Natural killer cell (primary cell): ENCODE measurements around the gene CSF2RB. TPM values are rescaled to one million over a fixed set of nuclear protein-coding genes. Genes with fewer than 3 reads are reported as not detected.

Experiments
- ATAC-seq, 3 donors: fragments of 150-1000 bp in 2 of 3; fragments of 200-7000 bp in 1 of 3; cut with Tn5 transposase; 1 replicate in 1 of 3; 2 replicates in 2 of 3; pipeline ENCODE4 v1.10.0; 2021; ENCODE audit warnings: mild to moderate bottlenecking in 2 of 3, moderate library complexity in 2 of 3
- DNase-seq, 2 donors: peaks; one replicate each; pipeline versions ENCODE4 v3.0.0 to v3.0.0-alpha.2; 2013 to 2021; ENCODE audit warnings: mixed read lengths in 1 of 2
- H3K27ac ChIP-seq: one replicate; pipeline ENCODE4 v1.5.1; 2013; ENCODE audit warnings: mild to moderate bottlenecking, low read length
- H3K27me3 ChIP-seq: one replicate; pipeline ENCODE4 v1.6.1; 2013; ENCODE audit warnings: low read length; ENCODE audit not compliant: control insufficient read depth, insufficient read depth
- H3K36me3 ChIP-seq: one replicate; pipeline ENCODE4 v1.6.1; 2013; ENCODE audit warnings: low read length; ENCODE audit not compliant: control insufficient read depth, insufficient read depth
- H3K4me1 ChIP-seq: one replicate; pipeline ENCODE4 v1.6.1; 2013; ENCODE audit warnings: low read length; ENCODE audit not compliant: control insufficient read depth, insufficient read depth
- H3K4me3 ChIP-seq: one replicate; pipeline ENCODE4 v1.5.1; 2013; ENCODE audit warnings: low read length
- H3K9me3 ChIP-seq: one replicate; pipeline ENCODE4 v1.6.1; 2013; ENCODE audit warnings: low read length; ENCODE audit not compliant: control insufficient read depth, insufficient read depth
- H3K27ac Mint-ChIP-seq, 2 donors: one replicate each; pipeline ENCODE4 v1.8.0; 2022; ENCODE audit warnings: mild to moderate bottlenecking in 2 of 2, mixed read lengths in 2 of 2, moderate library complexity in 1 of 2
- H3K27me3 Mint-ChIP-seq, 2 donors: one replicate each; pipeline ENCODE4 v1.8.0; 2022; ENCODE audit warnings: low read depth in 2 of 2, mixed read lengths in 2 of 2
- H3K36me3 Mint-ChIP-seq: one replicate; pipeline ENCODE4 v1.8.0; 2022; ENCODE audit warnings: mixed read lengths
- H3K4me1 Mint-ChIP-seq, 2 donors: one replicate each; pipeline ENCODE4 v1.8.0; 2022; ENCODE audit warnings: mixed read lengths in 2 of 2
- H3K4me3 Mint-ChIP-seq: one replicate; pipeline ENCODE4 v1.8.0; 2022; ENCODE audit warnings: mild to moderate bottlenecking, moderate library complexity, mixed read lengths
- H3K9me3 Mint-ChIP-seq, 2 donors: one replicate each; pipeline ENCODE4 v1.8.0; 2022; ENCODE audit warnings: mixed read lengths in 2 of 2
- WGBS: methylation state at CpG from one replicate; pipeline ENCODE4 v1.1.7; 2013; ENCODE audit warnings: missing lambda C conversion rate; ENCODE audit not compliant: insufficient coverage; 5-methylcytosine and 5-hydroxymethylcytosine counted together
- intact Hi-C: fragments of 100-400 bp; cut with micrococcal nuclease; formaldehyde crosslinking; loops from one replicate; pipeline ENCODE4 v1.14.2; 2022
- total RNA-seq, 4 donors: library from RNA; stranded (reverse); fragments of 120-200 nt in 1 of 4; gene quantifications; one replicate each; pipeline versions ENCODE4 v1.2.3 to v1.2.4, GENCODE V29; 2013 to 2022
- TF ChIP-seq, protein P1 (sequence below): fragments of 200-600 bp; IDR thresholded peaks from one replicate; pipeline ENCODE4 v1.8.0; 2022; ENCODE audit warnings: antibody characterized with exemption

Gene CSF2RB
- total RNA-seq, 3 donors from 2014 or later (not counting 1 experiment from before 2014, with no cell fraction given) = 3.8 to 274 (median 8.2) TPM

DNA sequence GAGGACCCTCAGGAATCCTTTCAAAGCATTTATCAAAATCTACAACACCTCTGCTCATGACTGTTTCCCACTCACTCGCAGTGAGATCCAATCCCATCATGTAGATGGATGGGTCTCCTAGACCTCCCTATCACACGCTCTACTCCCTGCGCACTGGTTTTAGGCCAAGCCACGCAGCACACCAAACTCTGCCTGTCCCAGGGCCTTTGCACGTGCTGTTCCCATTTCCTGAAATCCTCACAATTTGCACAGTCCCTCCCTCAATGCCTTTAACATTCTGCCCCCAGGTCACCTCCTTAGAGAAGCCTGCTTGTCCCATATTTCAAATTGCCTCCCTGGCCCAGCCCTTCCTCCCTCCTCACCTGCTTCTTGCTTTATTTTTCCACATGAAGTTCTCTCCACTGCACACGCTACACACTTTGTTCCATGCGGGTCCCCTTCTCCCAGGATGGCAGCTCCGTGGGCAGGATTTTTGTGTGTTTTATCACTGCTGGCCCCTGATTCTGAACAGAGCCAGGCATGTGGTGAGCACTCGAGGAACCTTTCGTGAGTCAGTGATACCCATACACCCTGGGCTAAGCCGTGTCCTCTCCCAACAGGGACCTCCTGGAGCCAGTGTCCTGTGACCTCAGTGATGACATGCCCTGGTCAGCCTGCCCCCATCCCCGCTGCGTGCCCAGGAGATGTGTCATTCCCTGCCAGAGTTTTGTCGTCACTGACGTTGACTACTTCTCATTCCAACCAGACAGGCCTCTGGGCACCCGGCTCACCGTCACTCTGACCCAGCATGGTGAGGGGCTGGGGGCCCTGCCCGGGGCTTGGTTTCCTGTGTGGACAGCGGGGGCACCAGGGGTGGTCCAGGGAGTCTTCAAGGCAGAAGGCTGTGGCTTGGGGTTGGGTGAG is 12.2 kb downstream of the CSF2RB start:
- Histone ChIP-seq H3K27ac (no peak overlapping the region), H3K9me3 (no peaks in the 10 kb centered on the region), H3K4me3 (no peak overlapping the region), H3K27me3 (no peaks in the 10 kb centered on the region), H3K4me1 (peaks cover 7% of the 10 kb centered on the region), H3K36me3 (no peaks in the 10 kb centered on the region)
- WGBS = 72% methylated on average over 19 of the region's 19 CpGs
- TF ChIP-seq, protein P1, sequence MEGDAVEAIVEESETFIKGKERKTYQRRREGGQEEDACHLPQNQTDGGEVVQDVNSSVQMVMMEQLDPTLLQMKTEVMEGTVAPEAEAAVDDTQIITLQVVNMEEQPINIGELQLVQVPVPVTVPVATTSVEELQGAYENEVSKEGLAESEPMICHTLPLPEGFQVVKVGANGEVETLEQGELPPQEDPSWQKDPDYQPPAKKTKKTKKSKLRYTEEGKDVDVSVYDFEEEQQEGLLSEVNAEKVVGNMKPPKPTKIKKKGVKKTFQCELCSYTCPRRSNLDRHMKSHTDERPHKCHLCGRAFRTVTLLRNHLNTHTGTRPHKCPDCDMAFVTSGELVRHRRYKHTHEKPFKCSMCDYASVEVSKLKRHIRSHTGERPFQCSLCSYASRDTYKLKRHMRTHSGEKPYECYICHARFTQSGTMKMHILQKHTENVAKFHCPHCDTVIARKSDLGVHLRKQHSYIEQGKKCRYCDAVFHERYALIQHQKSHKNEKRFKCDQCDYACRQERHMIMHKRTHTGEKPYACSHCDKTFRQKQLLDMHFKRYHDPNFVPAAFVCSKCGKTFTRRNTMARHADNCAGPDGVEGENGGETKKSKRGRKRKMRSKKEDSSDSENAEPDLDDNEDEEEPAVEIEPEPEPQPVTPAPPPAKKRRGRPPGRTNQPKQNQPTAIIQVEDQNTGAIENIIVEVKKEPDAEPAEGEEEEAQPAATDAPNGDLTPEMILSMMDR = no peak
- DNase-seq (no peak), ATAC-seq (no peak)
- no peaks in the 10 kb centered on the region for H3K4me1 Mint-ChIP-seq
- H3K27ac Mint-ChIP-seq = no peak overlapping the region
- no peaks in the 10 kb centered on the region for H3K36me3 Mint-ChIP-seq
- no peak overlapping the region for H3K4me3 Mint-ChIP-seq
- H3K9me3 Mint-ChIP-seq = no peaks in the 10 kb centered on the region
- intact Hi-C loops = no loop called here
- H3K27me3 Mint-ChIP-seq = peaks cover 0 to 12% of the 10 kb centered on the region in 2 donors

DNA sequence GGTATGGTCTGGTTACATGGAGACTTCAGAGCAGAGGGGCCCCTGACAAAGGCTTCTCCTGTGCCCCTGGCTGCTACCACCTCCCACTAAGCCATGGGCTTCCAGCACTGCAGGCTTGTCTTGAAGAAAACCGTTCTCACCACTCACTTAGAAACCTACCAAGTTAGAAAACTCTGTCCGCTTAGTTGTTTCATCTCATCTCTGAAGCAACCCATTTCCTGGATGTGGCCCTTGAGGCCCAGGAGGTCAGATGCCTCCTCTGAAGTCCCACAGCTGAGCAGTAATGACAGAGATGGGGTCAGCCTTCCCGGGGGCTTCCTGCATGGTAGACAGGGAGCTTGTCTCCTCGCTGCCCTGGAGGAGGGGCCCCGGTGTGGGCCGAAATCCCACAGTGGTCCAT is 12.9 kb downstream of the CSF2RB start:
- TF ChIP-seq, protein P1 = no peak
- ATAC-seq (no peak), DNase-seq (no peak)
- Histone ChIP-seq H3K4me3 (no peak overlapping the region), H3K27ac (no peak overlapping the region), H3K4me1 (peaks cover 7% of the 10 kb centered on the region), H3K36me3 (no peaks in the 10 kb centered on the region), H3K27me3 (no peaks in the 10 kb centered on the region), H3K9me3 (no peaks in the 10 kb centered on the region)
- WGBS = 73% methylated on average over 6 of the region's 6 CpGs
- H3K4me1 Mint-ChIP-seq = no peaks in the 10 kb centered on the region
- H3K27me3 Mint-ChIP-seq = peaks cover 0 to 9% of the 10 kb centered on the region in 2 donors
- H3K4me3 Mint-ChIP-seq = no peak overlapping the region
- H3K9me3 Mint-ChIP-seq = no peaks in the 10 kb centered on the region
- intact Hi-C loops = no loop called here
- no peak overlapping the region for H3K27ac Mint-ChIP-seq
- H3K36me3 Mint-ChIP-seq = no peaks in the 10 kb centered on the region

DNA sequence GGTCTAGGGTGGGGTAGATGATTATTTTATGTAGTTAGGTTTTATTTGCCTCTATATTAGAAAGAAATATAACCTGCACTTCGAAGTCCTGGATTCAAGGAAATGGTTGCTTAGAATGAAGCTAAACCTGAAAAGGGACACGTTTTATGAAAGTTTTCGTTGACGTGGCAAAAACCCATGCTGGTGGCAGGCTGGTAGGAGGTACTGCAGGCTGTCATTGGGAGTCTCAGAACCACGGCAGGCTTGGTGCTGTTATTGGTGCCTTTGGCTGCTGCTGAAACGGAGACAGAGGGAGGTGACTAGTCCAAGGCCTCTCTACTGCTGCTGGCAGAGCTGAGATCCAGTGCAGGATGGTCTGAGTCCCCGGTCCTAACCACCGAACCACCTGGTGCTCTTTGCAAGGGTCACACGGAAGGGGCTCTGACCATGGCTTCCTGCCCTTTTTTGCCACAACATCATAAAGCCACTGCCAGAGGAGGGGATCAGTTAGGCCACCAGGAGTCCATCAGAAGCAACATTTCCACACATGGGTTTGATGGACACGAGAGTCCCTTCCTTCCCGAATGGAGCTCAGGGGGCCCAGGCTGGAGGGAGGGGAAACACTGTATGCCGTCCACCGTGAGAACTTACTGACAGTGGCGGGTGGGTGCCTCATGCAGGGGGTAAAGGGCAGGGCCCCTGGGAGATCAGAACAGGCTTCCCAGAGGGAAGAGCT is 13.4 kb downstream of the CSF2RB start:
- no peaks in the 10 kb centered on the region for H3K36me3 Mint-ChIP-seq
- H3K27me3 Mint-ChIP-seq = peaks cover 0 to 8% of the 10 kb centered on the region in 2 donors
- Histone ChIP-seq H3K4me1 (peaks cover 2% of the 10 kb centered on the region), H3K27me3 (no peaks in the 10 kb centered on the region), H3K27ac (no peak overlapping the region), H3K36me3 (no peaks in the 10 kb centered on the region), H3K4me3 (no peak overlapping the region), H3K9me3 (no peaks in the 10 kb centered on the region)
- TF ChIP-seq, protein P1 = no peak
- no peak overlapping the region for H3K4me3 Mint-ChIP-seq
- no peaks in the 10 kb centered on the region for H3K9me3 Mint-ChIP-seq
- intact Hi-C loops = no loop called here
- no peaks in the 10 kb centered on the region for H3K4me1 Mint-ChIP-seq
- H3K27ac Mint-ChIP-seq = no peak overlapping the region
- no peak for ATAC-seq
- 81% methylated on average over 14 of the region's 14 CpGs for whole genome bisulfite sequencing
- no peak for DNase-seq
